WTC11 (cell line): ENCODE results near the gene TEK. TPM values are rescaled to one million over a fixed set of nuclear protein-coding genes. Genes with fewer than 3 reads are reported as not detected.

Experiments used
- ATAC-seq: fragments of 200-7000 bp; cut with Tn5 transposase; 2 replicates; pipeline ENCODE4 v1.10.0; 2021; ENCODE audit warnings: mild to moderate bottlenecking, moderate library complexity
- CTCF ChIA-PET: fragments of 300-600 bp; sonication (Branson Sonifier 250); formaldehyde crosslinking; loops from one replicate; lab custom pipeline; 2021; ENCODE audit warnings: antibody characterized with exemption; lab: Charles Lee
- POLR2A ChIA-PET: fragments of 350-600 bp; sonication (Branson Sonifier 250); formaldehyde crosslinking; loops from one replicate; lab custom pipeline; 2021; ENCODE audit warnings: antibody characterized with exemption; lab: Charles Lee
- DNase-seq: peaks from one replicate; pipeline ENCODE4 v3.0.0; 2021; ENCODE audit warnings: low spot score
- H3K27ac Mint-ChIP-seq: 2 replicates; pipeline ENCODE4 v1.8.0; 2021; ENCODE audit warnings: mixed read lengths
- H3K27me3 Mint-ChIP-seq: 2 replicates; pipeline ENCODE4 v1.8.0; 2021; ENCODE audit warnings: low read depth, mild to moderate bottlenecking, moderate library complexity, mixed read lengths
- H3K36me3 Mint-ChIP-seq: 2 replicates; pipeline ENCODE4 v1.8.0; 2021; ENCODE audit warnings: mixed read lengths
- H3K4me1 Mint-ChIP-seq: 2 replicates; pipeline ENCODE4 v1.8.0; 2022; ENCODE audit warnings: mixed read lengths
- H3K4me3 Mint-ChIP-seq: 2 replicates; pipeline ENCODE4 v1.8.0; 2021; ENCODE audit warnings: mild to moderate bottlenecking, moderate library complexity, mixed read lengths
- H3K9me3 Mint-ChIP-seq: 2 replicates; pipeline ENCODE4 v1.8.0; 2021; ENCODE audit warnings: mixed read lengths
- ARID4B ChIP-seq: sonication (generic); formaldehyde crosslinking; IDR thresholded peaks from 2 replicates; pipeline ENCODE4 v1.8.0; 2023; ENCODE audit warnings: missing genetic modification reagents, mild to moderate bottlenecking, borderline replicate concordance
- ATF6 ChIP-seq: sonication (generic); formaldehyde crosslinking; IDR thresholded peaks from 2 replicates; pipeline ENCODE4 v1.8.1; 2023; ENCODE audit warnings: mild to moderate bottlenecking, missing genetic modification reagents
- CBFB ChIP-seq: sonication (generic); formaldehyde crosslinking; IDR thresholded peaks from 2 replicates; pipeline ENCODE4 v1.8.1; 2022; ENCODE audit warnings: mild to moderate bottlenecking, low read depth, missing genetic modification reagents
- CREB1 ChIP-seq: sonication (generic); formaldehyde crosslinking; IDR thresholded peaks from 2 replicates; pipeline ENCODE4 v1.8.0; 2023; ENCODE audit warnings: mild to moderate bottlenecking, missing genetic modification reagents
- E2F1 ChIP-seq: sonication (generic); formaldehyde crosslinking; IDR thresholded peaks from 2 replicates; pipeline ENCODE4 v1.8.0; 2022; ENCODE audit warnings: mild to moderate bottlenecking, missing genetic modification reagents
- ELF4 ChIP-seq: sonication (generic); formaldehyde crosslinking; IDR thresholded peaks from 2 replicates; pipeline ENCODE4 v1.8.1; 2022; ENCODE audit warnings: low read depth, mild to moderate bottlenecking, moderate library complexity, missing genetic modification reagents
- FOXK1 ChIP-seq: sonication (generic); formaldehyde crosslinking; IDR thresholded peaks from 2 replicates; pipeline ENCODE4 v1.8.0; 2022; ENCODE audit warnings: mild to moderate bottlenecking, moderate library complexity, missing genetic modification reagents
- GTF2I ChIP-seq: fragments of 250-450 bp; sonication (Bioruptor Pico); conservative IDR thresholded peaks from 2 replicates; pipeline ENCODE4 v1.4.0; 2021; ENCODE audit warnings: mild to moderate bottlenecking
- HMGA2 ChIP-seq: fragments of 250-450 bp; sonication (Bioruptor Pico); IDR thresholded peaks from 2 replicates; pipeline ENCODE4 v1.4.0; 2021; ENCODE audit warnings: mild to moderate bottlenecking, moderate library complexity
- MYBL2 ChIP-seq: sonication (generic); formaldehyde crosslinking; IDR thresholded peaks from 2 replicates; pipeline ENCODE4 v1.8.1; 2023; ENCODE audit warnings: mild to moderate bottlenecking, moderate library complexity, missing genetic modification reagents
- NR2C2 ChIP-seq: sonication (generic); formaldehyde crosslinking; IDR thresholded peaks from 2 replicates; pipeline ENCODE4 v1.8.0; 2022; ENCODE audit warnings: mild to moderate bottlenecking, missing genetic modification reagents
- OVOL2 ChIP-seq: fragments of 250-450 bp; sonication (Bioruptor Pico); IDR thresholded peaks from 2 replicates; pipeline ENCODE4 v1.9.0; 2021; ENCODE audit warnings: mild to moderate bottlenecking, borderline replicate concordance
- SMAD4 ChIP-seq: sonication (generic); formaldehyde crosslinking; IDR thresholded peaks from 2 replicates; pipeline ENCODE4 v1.8.0; 2022; ENCODE audit warnings: mild to moderate bottlenecking, missing genetic modification reagents
- ZNF317 ChIP-seq: sonication (generic); formaldehyde crosslinking; IDR thresholded peaks from 2 replicates; pipeline ENCODE4 v1.8.1; 2023; ENCODE audit warnings: low read depth, mild to moderate bottlenecking, moderate library complexity, missing genetic modification reagents, borderline replicate concordance
- ZNF396 ChIP-seq: fragments of 250-450 bp; sonication (Bioruptor Pico); IDR thresholded peaks from 2 replicates; pipeline ENCODE4 v1.8.0; 2021; ENCODE audit warnings: mild to moderate bottlenecking, moderate library complexity, borderline replicate concordance
- total RNA-seq: library from RNA; stranded (reverse); gene quantifications from 3 replicates; pipeline ENCODE4 v1.2.3, GENCODE V29; 2021
- TF ChIP-seq, protein P1 (sequence below): sonication (generic); formaldehyde crosslinking; IDR thresholded peaks from 2 replicates; pipeline ENCODE4 v1.8.0; 2022; ENCODE audit warnings: mild to moderate bottlenecking, missing genetic modification reagents
- TF ChIP-seq, protein P2 (sequence below): sonication (generic); formaldehyde crosslinking; IDR thresholded peaks from 2 replicates; pipeline ENCODE4 v1.8.1; 2022; ENCODE audit warnings: mild to moderate bottlenecking, moderate library complexity, missing genetic modification reagents
- TF ChIP-seq, protein P3 (sequence below): sonication (generic); formaldehyde crosslinking; IDR thresholded peaks from 2 replicates; pipeline ENCODE4 v1.8.1; 2023; ENCODE audit warnings: mild to moderate bottlenecking, missing genetic modification reagents

The TEK gene
- total RNA-seq, 1 experiment from 2014 or later = 3.1 TPM

- ATAC-seq = peak; percentile 100
- POLR2A ChIA-PET = interaction anchor here (0.6 kb wide), 1 partner anchor 164 kb away, joined by 5 read pairs; no protein-coding TSS in a partner anchor
- Mint-ChIP-seq H3K9me3 (peaks cover 5% of the 10 kb centered on the region; the same call in 1 of the 2 replicates), H3K4me3 (no peak overlapping the region), H3K27ac (no peak overlapping the region)
- TF ChIP-seq ATF6 (CRISPR knock-in tag) (no peak), GTF2I (CRISPR knock-in tag) (no peak), ZNF396 (CRISPR knock-in tag) (no peak), ELF4 (CRISPR knock-in tag) (no peak), OVOL2 (CRISPR knock-in tag) (no peak), MYBL2 (CRISPR knock-in tag) (no peak), HMGA2 (CRISPR knock-in tag) (no peak), E2F1 (CRISPR knock-in tag) (no peak), NR2C2 (no peak), SMAD4 (no peak), CREB1 (no peak), ZNF317 (no peak), ARID4B (CRISPR knock-in tag) (no peak), CBFB (no peak), FOXK1 (CRISPR knock-in tag) (no peak)
- TF ChIP-seq, protein P1, sequence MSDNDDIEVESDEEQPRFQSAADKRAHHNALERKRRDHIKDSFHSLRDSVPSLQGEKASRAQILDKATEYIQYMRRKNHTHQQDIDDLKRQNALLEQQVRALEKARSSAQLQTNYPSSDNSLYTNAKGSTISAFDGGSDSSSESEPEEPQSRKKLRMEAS (CRISPR knock-in tag) = no peak
- TF ChIP-seq, protein P2, sequence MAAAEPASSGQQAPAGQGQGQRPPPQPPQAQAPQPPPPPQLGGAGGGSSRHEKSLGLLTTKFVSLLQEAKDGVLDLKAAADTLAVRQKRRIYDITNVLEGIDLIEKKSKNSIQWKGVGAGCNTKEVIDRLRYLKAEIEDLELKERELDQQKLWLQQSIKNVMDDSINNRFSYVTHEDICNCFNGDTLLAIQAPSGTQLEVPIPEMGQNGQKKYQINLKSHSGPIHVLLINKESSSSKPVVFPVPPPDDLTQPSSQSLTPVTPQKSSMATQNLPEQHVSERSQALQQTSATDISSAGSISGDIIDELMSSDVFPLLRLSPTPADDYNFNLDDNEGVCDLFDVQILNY (CRISPR knock-in tag) = no peak
- TF ChIP-seq, protein P3, sequence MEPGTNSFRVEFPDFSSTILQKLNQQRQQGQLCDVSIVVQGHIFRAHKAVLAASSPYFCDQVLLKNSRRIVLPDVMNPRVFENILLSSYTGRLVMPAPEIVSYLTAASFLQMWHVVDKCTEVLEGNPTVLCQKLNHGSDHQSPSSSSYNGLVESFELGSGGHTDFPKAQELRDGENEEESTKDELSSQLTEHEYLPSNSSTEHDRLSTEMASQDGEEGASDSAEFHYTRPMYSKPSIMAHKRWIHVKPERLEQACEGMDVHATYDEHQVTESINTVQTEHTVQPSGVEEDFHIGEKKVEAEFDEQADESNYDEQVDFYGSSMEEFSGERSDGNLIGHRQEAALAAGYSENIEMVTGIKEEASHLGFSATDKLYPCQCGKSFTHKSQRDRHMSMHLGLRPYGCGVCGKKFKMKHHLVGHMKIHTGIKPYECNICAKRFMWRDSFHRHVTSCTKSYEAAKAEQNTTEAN = no peak
- TF ChIP-seq, all 79 proteins: peak for 0
- peak; percentile 47 for DNase-seq
- no peaks in the 10 kb centered on the region for H3K36me3 Mint-ChIP-seq
- CTCF ChIA-PET = interaction anchor here (0.6 to 1.7 kb wide), 10 partner anchors 11 to 300 kb away, joined by 3 to 6 read pairs (median 3); no protein-coding TSS in a partner anchor
- no peaks in the 10 kb centered on the region for H3K27me3 Mint-ChIP-seq
- H3K4me1 Mint-ChIP-seq = 0 out of 2 replicates have a peak, but pooled peaks cover 5% of the 10 kb centered on the region
Observed at GRCh38 chr9:27247756-27248155, 138.7 kb downstream of the TEK start.
